ENCODE data around the gene GRID2. TPM values are rescaled to one million over a fixed set of nuclear protein-coding genes. Genes with fewer than 3 reads are reported as not detected.

GRID2 gene
- total RNA-seq, 4 donors from 2014 or later, result not detected

GRCh38 chr4:93730760-93731159, 1427.0 kb downstream of the GRID2 start:
- no peak for DNase-seq (ENCODE audit: low spot score)
- ATAC-seq (ENCODE audit: low FRiP score), result no peak

DNA sequence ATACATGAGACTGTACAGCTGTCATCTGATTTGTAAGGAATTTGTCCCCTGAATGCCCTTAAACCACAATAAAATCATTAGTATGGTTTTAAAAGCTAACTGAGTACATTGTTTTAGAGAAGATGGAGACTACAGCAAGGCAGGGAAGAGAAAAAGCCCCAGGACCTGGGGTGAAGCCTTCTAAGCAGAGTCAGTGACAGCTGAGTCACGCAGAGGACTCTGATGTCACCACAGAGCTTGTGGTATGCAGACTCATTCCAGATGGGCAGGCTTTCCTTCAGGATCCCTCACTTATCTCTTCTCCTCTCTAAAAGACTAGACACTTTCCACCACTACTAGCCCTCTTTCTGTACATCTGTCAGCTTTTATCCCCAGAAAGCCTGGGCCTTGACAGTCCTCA, 1427.7 kb downstream of the GRID2 start:
- DNase-seq (ENCODE audit: low spot score) (no peak), ATAC-seq (ENCODE audit: low FRiP score) (no peak)
- TF ChIP-seq, protein P1, sequence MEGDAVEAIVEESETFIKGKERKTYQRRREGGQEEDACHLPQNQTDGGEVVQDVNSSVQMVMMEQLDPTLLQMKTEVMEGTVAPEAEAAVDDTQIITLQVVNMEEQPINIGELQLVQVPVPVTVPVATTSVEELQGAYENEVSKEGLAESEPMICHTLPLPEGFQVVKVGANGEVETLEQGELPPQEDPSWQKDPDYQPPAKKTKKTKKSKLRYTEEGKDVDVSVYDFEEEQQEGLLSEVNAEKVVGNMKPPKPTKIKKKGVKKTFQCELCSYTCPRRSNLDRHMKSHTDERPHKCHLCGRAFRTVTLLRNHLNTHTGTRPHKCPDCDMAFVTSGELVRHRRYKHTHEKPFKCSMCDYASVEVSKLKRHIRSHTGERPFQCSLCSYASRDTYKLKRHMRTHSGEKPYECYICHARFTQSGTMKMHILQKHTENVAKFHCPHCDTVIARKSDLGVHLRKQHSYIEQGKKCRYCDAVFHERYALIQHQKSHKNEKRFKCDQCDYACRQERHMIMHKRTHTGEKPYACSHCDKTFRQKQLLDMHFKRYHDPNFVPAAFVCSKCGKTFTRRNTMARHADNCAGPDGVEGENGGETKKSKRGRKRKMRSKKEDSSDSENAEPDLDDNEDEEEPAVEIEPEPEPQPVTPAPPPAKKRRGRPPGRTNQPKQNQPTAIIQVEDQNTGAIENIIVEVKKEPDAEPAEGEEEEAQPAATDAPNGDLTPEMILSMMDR (IDR thresholded peaks at IDR 0.05), result no peak

More at GRCh38 chr4:93730760-93731159, 1427.0 kb downstream of the GRID2 start:
- TF ChIP-seq, protein P1 (IDR thresholded peaks at IDR 0.05), result no peak

- TF ChIP-seq, protein P1 (IDR thresholded peaks at IDR 0.05), result no peak
- DNase-seq (ENCODE audit: low spot score) (no peak), ATAC-seq (ENCODE audit: low FRiP score) (no peak)
Observed at GRCh38 chr4:93732509-93732908, 1428.7 kb downstream of the GRID2 start.

GRCh38 chr4:93740890-93741289, 1437.1 kb downstream of the GRID2 start:
- DNase-seq (ENCODE audit: low spot score) (no peak), ATAC-seq (ENCODE audit: low FRiP score) (no peak)
- TF ChIP-seq, protein P1 (IDR thresholded peaks at IDR 0.05), result no peak

DNA sequence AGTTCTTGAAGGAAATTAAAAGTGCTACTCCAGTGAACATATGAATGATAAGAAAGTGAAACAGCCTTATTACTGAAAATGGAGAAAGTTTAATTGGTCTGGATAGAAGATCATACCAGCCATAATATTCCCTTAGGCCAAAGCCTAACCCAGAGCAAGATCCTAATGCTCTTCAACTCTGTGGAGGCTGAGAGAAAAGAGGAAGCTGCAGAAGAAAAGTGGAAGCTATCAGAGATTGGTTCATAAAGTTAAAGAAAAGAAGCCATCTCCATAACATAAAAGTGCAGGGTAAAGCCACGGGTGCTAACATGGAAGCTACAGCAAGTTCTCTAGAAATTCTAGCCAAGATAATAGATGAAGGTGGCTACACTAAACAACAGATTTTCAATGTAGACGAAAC, 1439.3 kb downstream of the GRID2 start:
- DNase-seq (ENCODE audit: low spot score) (no peak), ATAC-seq (ENCODE audit: low FRiP score) (no peak)
- TF ChIP-seq, protein P1 (IDR thresholded peaks at IDR 0.05), result no peak

GRCh38 chr4:93743635-93744034, 1439.9 kb downstream of the GRID2 start:
- no peak for DNase-seq (ENCODE audit: low spot score)
- no peak for ATAC-seq (ENCODE audit: low FRiP score)

GRCh38 chr4:93744961-93745360, 1441.2 kb downstream of the GRID2 start:
- ATAC-seq (ENCODE audit: low FRiP score) (no peak), DNase-seq (ENCODE audit: low spot score) (no peak)
- TF ChIP-seq, protein P1 (IDR thresholded peaks at IDR 0.05), result no peak

More at GRCh38 chr4:93743635-93744034, 1439.9 kb downstream of the GRID2 start:
- TF ChIP-seq, protein P1 (IDR thresholded peaks at IDR 0.05), result no peak

All from omental fat pad (tissue), 4 donors.